Panc1 (cell line): ENCODE data around the gene GPR107. TPM values are rescaled to one million over a fixed set of nuclear protein-coding genes. Genes with fewer than 3 reads are reported as not detected.

Experiments used
- ATAC-seq: fragments of 200-7000 bp; cut with Tn5 transposase; 2 replicates; pipeline ENCODE4 v1.9.1; 2020; ENCODE audit warnings: mild to moderate bottlenecking, moderate library complexity
- BruUV-seq: library from RNA; stranded (reverse); fragments of 400-500 nt; replicated peaks from 2 replicates; lab custom pipeline; 2021; lab: Mats Ljungman, UMichigan
- CTCF ChIA-PET: fragments of 300-600 bp; sonication (Branson Sonifier 250); formaldehyde crosslinking; loops from one replicate; lab custom pipeline; 2022; ENCODE audit warnings: antibody characterized with exemption; lab: Charles Lee
- POLR2A ChIA-PET: fragments of 300-600 bp; sonication (Branson Sonifier 250); formaldehyde crosslinking; loops from one replicate; lab custom pipeline; 2022; ENCODE audit warnings: antibody characterized with exemption; lab: Charles Lee
- DNase-seq: peaks from one replicate; pipeline ENCODE4 v3.0.0-alpha.2; 2010; ENCODE audit warnings: low read depth, low spot score
- H3K27ac ChIP-seq: 2 replicates; pipeline ENCODE4 v1.5.1; 2011; ENCODE audit warnings: mild to moderate bottlenecking, low read length, inconsistent platforms
- H3K27me3 ChIP-seq: fragments of 200-500 bp; sonication (Bioruptor generic); 2 replicates; pipeline ENCODE4 v1.6.0; 2014; ENCODE audit warnings: low read length, inconsistent platforms; ENCODE audit not compliant: control insufficient read depth, insufficient read depth
- H3K36me3 ChIP-seq: fragments of 200-500 bp; sonication (Bioruptor generic); 2 replicates; pipeline ENCODE4 v1.5.1; 2014; ENCODE audit warnings: inconsistent platforms, mild to moderate bottlenecking, low read length, moderate library complexity; ENCODE audit not compliant: control insufficient read depth, insufficient read depth
- H3K4me1 ChIP-seq: 2 replicates; pipeline ENCODE4 v1.5.1; 2011; ENCODE audit warnings: inconsistent platforms, mild to moderate bottlenecking, low read length, moderate library complexity; ENCODE audit not compliant: control insufficient read depth, insufficient read depth
- H3K4me3 ChIP-seq, 2 experiments: 2 replicates each; pipeline ENCODE4 v1.5.1; 2011 to 2012; ENCODE audit warnings: low read depth in 2 of 2, low read length in 2 of 2, mild to moderate bottlenecking in 2 of 2, inconsistent platforms in 1 of 2, moderate library complexity in 1 of 2
- H3K9me3 ChIP-seq: fragments of 200-500 bp; sonication (Bioruptor generic); 2 replicates; pipeline ENCODE4 v1.5.1; 2014; ENCODE audit warnings: low read depth, mild to moderate bottlenecking, inconsistent platforms, low read length, moderate library complexity; ENCODE audit not compliant: control insufficient read depth, insufficient read depth
- POLR2AphosphoS5 ChIP-seq: IDR thresholded peaks from 2 replicates; pipeline ENCODE4 v1.6.1; 2012; ENCODE audit warnings: mild to moderate bottlenecking, low read depth, low read length, moderate library complexity
- SIN3A ChIP-seq: IDR thresholded peaks from 2 replicates; pipeline ENCODE4 v1.6.1; 2012; ENCODE audit warnings: low read depth, mild to moderate bottlenecking, low read length, moderate library complexity, borderline replicate concordance; ENCODE audit not compliant: insufficient read depth
- TCF7L2 ChIP-seq: IDR thresholded peaks from 2 replicates; pipeline ENCODE4 v1.6.1; 2011; ENCODE audit warnings: mild to moderate bottlenecking, low read depth, low read length, inconsistent platforms
- in situ Hi-C: cut with HindIII; loops from 2 replicates; pipeline ENCODE4 v1.10.0; 2016; ENCODE audit warnings: low sequenced_read_pairs, low pct_unique_long_range_greater_than_20kb
- intact Hi-C: fragments of 100-400 bp; cut with micrococcal nuclease; formaldehyde crosslinking; loops from one replicate; pipeline ENCODE4 v1.10.0; 2022; ENCODE audit not compliant: unreplicated experiment
- total RNA-seq: library from RNA; stranded (reverse); gene quantifications from one replicate; pipeline ENCODE4 v1.2.1, GENCODE V29; 2021; ENCODE audit not compliant: unreplicated experiment
- TF ChIP-seq, protein P1 (sequence below), 2 experiments: IDR thresholded peaks; 2 replicates each; pipeline ENCODE4 v1.6.1; 2011 to 2012; ENCODE audit warnings: low read depth in 2 of 2, control low read depth in 1 of 2, low read length in 1 of 2, mild to moderate bottlenecking in 1 of 2, moderate library complexity in 1 of 2; ENCODE audit not compliant: insufficient read depth in 1 of 2
- TF ChIP-seq, protein P2 (sequence below): fragments of 450-650 bp; IDR thresholded peaks from 2 replicates; pipeline ENCODE4 v1.5.1; 2017; ENCODE audit warnings: mild to moderate bottlenecking

The GPR107 gene
- total RNA-seq, 1 experiment from 2014 or later = 43.0 TPM

DNA sequence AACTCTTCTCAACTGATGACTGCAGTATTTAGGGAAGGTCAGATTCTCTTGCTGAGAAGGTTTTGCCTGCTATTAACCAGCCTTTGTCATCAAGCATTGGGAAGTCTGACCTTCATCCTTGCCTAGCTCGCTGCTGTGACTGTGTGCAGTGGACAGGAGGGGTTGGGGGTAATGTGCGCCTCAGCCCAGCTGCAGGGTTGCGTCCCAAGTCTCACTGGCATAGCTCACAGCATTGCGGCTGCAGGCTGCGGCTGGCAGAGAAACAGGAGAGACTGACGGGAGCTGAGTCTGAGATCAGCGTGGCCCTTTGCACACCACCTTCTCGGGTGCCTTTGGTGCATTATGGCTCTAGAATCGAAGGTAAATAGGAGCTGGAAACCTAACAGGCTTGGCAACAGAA is 62.6 kb downstream of the GPR107 start:
- no peak for DNase-seq
- in situ Hi-C loops = no loop called here
- no peak for ATAC-seq
- intact Hi-C loops = no loop called here
- Histone ChIP-seq H3K9me3 (no peaks in the 10 kb centered on the region), H3K27me3 (no peaks in the 10 kb centered on the region), H3K36me3 (no peaks in the 10 kb centered on the region), H3K4me1 (no peaks in the 10 kb centered on the region), H3K4me3 (no peak overlapping the region), H3K27ac (no peak overlapping the region)
- ChIA-PET POLR2A (no interaction called here), CTCF (no interaction called here)
- BruUV-seq = no TSS peak
- TF ChIP-seq POLR2AphosphoS5 = no peak
- TF ChIP-seq TCF7L2 = no peak
- TF ChIP-seq, protein P1, sequence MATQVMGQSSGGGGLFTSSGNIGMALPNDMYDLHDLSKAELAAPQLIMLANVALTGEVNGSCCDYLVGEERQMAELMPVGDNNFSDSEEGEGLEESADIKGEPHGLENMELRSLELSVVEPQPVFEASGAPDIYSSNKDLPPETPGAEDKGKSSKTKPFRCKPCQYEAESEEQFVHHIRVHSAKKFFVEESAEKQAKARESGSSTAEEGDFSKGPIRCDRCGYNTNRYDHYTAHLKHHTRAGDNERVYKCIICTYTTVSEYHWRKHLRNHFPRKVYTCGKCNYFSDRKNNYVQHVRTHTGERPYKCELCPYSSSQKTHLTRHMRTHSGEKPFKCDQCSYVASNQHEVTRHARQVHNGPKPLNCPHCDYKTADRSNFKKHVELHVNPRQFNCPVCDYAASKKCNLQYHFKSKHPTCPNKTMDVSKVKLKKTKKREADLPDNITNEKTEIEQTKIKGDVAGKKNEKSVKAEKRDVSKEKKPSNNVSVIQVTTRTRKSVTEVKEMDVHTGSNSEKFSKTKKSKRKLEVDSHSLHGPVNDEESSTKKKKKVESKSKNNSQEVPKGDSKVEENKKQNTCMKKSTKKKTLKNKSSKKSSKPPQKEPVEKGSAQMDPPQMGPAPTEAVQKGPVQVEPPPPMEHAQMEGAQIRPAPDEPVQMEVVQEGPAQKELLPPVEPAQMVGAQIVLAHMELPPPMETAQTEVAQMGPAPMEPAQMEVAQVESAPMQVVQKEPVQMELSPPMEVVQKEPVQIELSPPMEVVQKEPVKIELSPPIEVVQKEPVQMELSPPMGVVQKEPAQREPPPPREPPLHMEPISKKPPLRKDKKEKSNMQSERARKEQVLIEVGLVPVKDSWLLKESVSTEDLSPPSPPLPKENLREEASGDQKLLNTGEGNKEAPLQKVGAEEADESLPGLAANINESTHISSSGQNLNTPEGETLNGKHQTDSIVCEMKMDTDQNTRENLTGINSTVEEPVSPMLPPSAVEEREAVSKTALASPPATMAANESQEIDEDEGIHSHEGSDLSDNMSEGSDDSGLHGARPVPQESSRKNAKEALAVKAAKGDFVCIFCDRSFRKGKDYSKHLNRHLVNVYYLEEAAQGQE (IDR thresholded peaks at IDR 0.05; ENCODE audit: insufficient read depth in 1 of 2, low read depth in 2 of 2, low read length in 1 of 2) = no peak
- TF ChIP-seq SIN3A = no peak
- TF ChIP-seq, protein P2, sequence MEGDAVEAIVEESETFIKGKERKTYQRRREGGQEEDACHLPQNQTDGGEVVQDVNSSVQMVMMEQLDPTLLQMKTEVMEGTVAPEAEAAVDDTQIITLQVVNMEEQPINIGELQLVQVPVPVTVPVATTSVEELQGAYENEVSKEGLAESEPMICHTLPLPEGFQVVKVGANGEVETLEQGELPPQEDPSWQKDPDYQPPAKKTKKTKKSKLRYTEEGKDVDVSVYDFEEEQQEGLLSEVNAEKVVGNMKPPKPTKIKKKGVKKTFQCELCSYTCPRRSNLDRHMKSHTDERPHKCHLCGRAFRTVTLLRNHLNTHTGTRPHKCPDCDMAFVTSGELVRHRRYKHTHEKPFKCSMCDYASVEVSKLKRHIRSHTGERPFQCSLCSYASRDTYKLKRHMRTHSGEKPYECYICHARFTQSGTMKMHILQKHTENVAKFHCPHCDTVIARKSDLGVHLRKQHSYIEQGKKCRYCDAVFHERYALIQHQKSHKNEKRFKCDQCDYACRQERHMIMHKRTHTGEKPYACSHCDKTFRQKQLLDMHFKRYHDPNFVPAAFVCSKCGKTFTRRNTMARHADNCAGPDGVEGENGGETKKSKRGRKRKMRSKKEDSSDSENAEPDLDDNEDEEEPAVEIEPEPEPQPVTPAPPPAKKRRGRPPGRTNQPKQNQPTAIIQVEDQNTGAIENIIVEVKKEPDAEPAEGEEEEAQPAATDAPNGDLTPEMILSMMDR = no peak

DNA sequence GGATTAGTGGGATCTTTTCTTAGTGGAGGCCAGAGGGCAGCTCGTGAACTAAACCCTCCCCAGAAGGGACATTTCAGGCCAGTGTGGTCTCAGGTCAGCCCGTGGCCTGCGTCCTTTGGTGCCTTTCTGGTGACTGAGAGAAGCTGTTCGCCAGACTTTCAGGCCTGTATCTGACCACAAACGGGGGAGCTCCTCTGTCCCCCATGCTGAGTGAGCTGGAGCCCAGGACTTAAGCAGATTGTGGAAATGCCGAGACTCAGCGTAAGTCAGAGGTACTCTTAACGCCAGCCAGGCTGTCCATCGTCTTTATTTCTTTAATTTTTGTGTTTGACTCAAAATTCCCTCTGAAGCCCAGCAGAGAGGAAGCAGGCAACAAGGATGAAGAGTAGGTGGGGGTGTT is 63.7 kb downstream of the GPR107 start:
- intact Hi-C loops = no loop called here
- BruUV-seq = no TSS peak
- in situ Hi-C loops = no loop called here

DNA sequence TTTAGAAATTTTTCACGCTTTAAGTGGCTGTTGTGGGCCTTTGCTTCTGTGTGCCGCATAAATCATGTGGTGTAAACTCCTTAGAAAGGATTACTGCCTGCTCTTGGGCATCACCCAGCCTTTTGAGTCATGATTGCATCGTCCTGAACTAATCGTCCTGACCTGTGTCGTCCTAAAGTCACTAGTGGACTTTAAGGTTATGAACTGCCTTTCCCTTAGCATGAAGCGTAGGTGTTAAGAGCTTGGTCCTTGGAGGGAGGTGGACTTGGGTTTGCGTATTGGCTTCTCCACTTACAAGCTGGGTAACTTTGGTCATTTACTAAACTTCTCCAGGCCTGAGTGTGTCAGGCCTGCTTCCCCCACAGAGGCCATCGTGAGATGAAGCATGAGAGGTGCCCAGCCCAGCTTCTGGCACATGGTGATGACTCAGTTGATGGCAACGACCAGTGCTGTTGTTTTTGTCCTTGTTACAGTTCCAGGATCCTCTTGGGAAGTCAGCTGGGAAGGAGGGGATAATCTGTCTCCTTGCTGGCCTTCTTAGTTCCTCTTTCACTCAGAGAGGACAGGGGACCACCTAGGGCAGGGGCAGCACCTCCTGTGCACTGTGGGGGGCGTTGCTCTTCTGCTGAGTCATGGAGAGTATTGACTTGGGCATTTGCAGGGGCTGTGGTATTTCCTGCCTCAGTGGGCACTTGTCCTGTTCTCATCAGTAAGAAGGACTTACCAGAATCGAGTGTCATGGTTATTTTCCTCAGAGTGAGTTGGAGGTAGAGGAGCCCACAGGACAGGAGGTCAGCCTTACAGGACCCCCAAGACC is 64.3 kb downstream of the GPR107 start:
- CTCF ChIA-PET = no interaction called here

More for the DNA sequence above, 63.7 kb downstream of the GPR107 start:
- no peaks in the 10 kb centered on the region for H3K9me3 ChIP-seq
- ChIA-PET POLR2A (no interaction called here), CTCF (no interaction called here)
- no peak overlapping the region for H3K4me3 ChIP-seq
- TF ChIP-seq SIN3A = no peak
- DNase-seq = no peak
- no peaks in the 10 kb centered on the region for H3K36me3 ChIP-seq
- H3K27me3 ChIP-seq = no peaks in the 10 kb centered on the region
- no peak for ATAC-seq
- no peaks in the 10 kb centered on the region for H3K4me1 ChIP-seq
- H3K27ac ChIP-seq = no peak overlapping the region

More for the DNA sequence above, 64.3 kb downstream of the GPR107 start:
- H3K27ac ChIP-seq = no peak overlapping the region
- H3K9me3 ChIP-seq = no peaks in the 10 kb centered on the region
- H3K27me3 ChIP-seq = no peaks in the 10 kb centered on the region
- in situ Hi-C loops (no loop called here), intact Hi-C loops (no loop called here)
- ATAC-seq (no peak), DNase-seq (no peak)
- no peaks in the 10 kb centered on the region for H3K4me1 ChIP-seq
- no peak overlapping the region for H3K4me3 ChIP-seq
- TF ChIP-seq TCF7L2 = no peak
- TF ChIP-seq, protein P2 = no peak
- TF ChIP-seq SIN3A = no peak
- TF ChIP-seq, protein P1 (IDR thresholded peaks at IDR 0.05; ENCODE audit: insufficient read depth in 1 of 2, low read depth in 2 of 2, low read length in 1 of 2) = no peak
- TF ChIP-seq POLR2AphosphoS5 = no peak
- no TSS peak for BruUV-seq
- POLR2A ChIA-PET = no interaction called here
- H3K36me3 ChIP-seq = no peaks in the 10 kb centered on the region
